ENCODE measurements around the gene TFPI.

The TFPI gene

GRCh38 chr2:187552828-187553681 is 1.2 kb downstream of the TFPI start:
- H3K4me1 ChIP-seq (ENCODE audit: low read depth, poor library complexity, severe bottlenecking): no peaks in the 10 kb centered on the region
- H4K20me1 ChIP-seq (ENCODE audit: insufficient read depth): no peaks in the 10 kb centered on the region
- no peak overlapping the region for H3K27ac ChIP-seq
- no peak for TF ChIP-seq CTCF (conservative IDR thresholded peaks at IDR 0.05; ENCODE audit: low read depth, low read length)
- no peak overlapping the region for H3K4me2 ChIP-seq
- no peak overlapping the region for H2AFZ ChIP-seq (ENCODE audit: low read depth)
- no peaks in the 10 kb centered on the region for H3K79me2 ChIP-seq (ENCODE audit: insufficient read depth, low read depth)
- H3K36me3 ChIP-seq (ENCODE audit: insufficient read depth): no peaks in the 10 kb centered on the region
- H3K4me3 ChIP-seq (IDR thresholded peaks at IDR 0.05; ENCODE audit: insufficient read depth, low read depth, low read length): no peak overlapping the region
- H3K9ac ChIP-seq: no peak overlapping the region
- H3K27me3 ChIP-seq (ENCODE audit: insufficient read depth, low read depth): no peaks in the 10 kb centered on the region

- Histone ChIP-seq H3K27ac (no peak overlapping the region), H3K4me2 (no peak overlapping the region), H3K79me2 (ENCODE audit: insufficient read depth, low read depth) (no peaks in the 10 kb centered on the region), H4K20me1 (ENCODE audit: insufficient read depth) (no peaks in the 10 kb centered on the region), H3K4me3 (IDR thresholded peaks at IDR 0.05; ENCODE audit: insufficient read depth, low read depth, low read length) (no peak overlapping the region), H3K27me3 (ENCODE audit: insufficient read depth, low read depth) (no peaks in the 10 kb centered on the region), H3K36me3 (ENCODE audit: insufficient read depth) (no peaks in the 10 kb centered on the region), H2AFZ (ENCODE audit: low read depth) (no peak overlapping the region), H3K9ac (no peak overlapping the region), H3K4me1 (ENCODE audit: low read depth, poor library complexity, severe bottlenecking) (no peaks in the 10 kb centered on the region)
- TF ChIP-seq CTCF (conservative IDR thresholded peaks at IDR 0.05; ENCODE audit: low read depth, low read length): no peak
Observed at GRCh38 chr2:187552381-187552780, 1.9 kb downstream of the TFPI start.

GRCh38 chr2:187550857-187551256 is 3.4 kb downstream of the TFPI start:
- Histone ChIP-seq H3K27me3 (ENCODE audit: insufficient read depth, low read depth) (no peaks in the 10 kb centered on the region), H3K4me3 (IDR thresholded peaks at IDR 0.05; ENCODE audit: insufficient read depth, low read depth, low read length) (no peak overlapping the region), H3K4me1 (ENCODE audit: low read depth, poor library complexity, severe bottlenecking) (no peaks in the 10 kb centered on the region), H2AFZ (ENCODE audit: low read depth) (no peak overlapping the region), H3K4me2 (no peak overlapping the region), H3K79me2 (ENCODE audit: insufficient read depth, low read depth) (no peaks in the 10 kb centered on the region), H4K20me1 (ENCODE audit: insufficient read depth) (no peaks in the 10 kb centered on the region), H3K27ac (no peak overlapping the region), H3K9ac (no peak overlapping the region), H3K36me3 (ENCODE audit: insufficient read depth) (no peaks in the 10 kb centered on the region)
- TF ChIP-seq CTCF (conservative IDR thresholded peaks at IDR 0.05; ENCODE audit: low read depth, low read length): no peak

- no peak for TF ChIP-seq CTCF (conservative IDR thresholded peaks at IDR 0.05; ENCODE audit: low read depth, low read length)
- Histone ChIP-seq H3K79me2 (ENCODE audit: insufficient read depth, low read depth) (no peaks in the 10 kb centered on the region), H3K27me3 (ENCODE audit: insufficient read depth, low read depth) (no peaks in the 10 kb centered on the region), H4K20me1 (ENCODE audit: insufficient read depth) (no peaks in the 10 kb centered on the region), H3K27ac (no peak overlapping the region), H3K4me1 (ENCODE audit: low read depth, poor library complexity, severe bottlenecking) (no peaks in the 10 kb centered on the region), H3K9ac (no peak overlapping the region), H3K36me3 (ENCODE audit: insufficient read depth) (no peaks in the 10 kb centered on the region), H3K4me3 (IDR thresholded peaks at IDR 0.05; ENCODE audit: insufficient read depth, low read depth, low read length) (no peak overlapping the region), H3K4me2 (no peak overlapping the region), H2AFZ (ENCODE audit: low read depth) (no peak overlapping the region)
Observed at GRCh38 chr2:187549951-187550555, 4.2 kb downstream of the TFPI start.
